ENCODE measurements around the gene SIT1.

DNA sequence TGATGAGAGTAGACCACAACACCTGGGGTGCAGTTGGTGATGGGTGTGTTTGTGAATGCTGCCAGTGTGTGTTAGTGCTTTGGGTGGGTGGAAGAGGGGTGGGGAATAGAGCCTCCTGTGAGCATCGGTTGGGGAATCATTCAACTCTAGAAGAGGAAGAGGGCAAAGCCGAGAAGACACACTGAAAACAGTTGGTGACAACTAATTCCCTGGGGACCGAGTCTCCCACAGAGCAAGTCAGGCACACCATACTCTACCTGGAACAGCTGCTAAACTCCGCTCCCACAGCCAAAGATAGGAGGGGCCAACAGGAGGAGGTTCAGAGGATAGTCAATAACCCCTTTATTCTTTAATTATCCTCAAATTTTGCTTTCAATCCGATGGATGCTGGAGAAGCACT, 15.8 kb upstream of the SIT1 start:
- no peak for TF ChIP-seq POLR2A (IDR thresholded peaks at IDR 0.05; ENCODE audit: low read length)
- no peak for TF ChIP-seq GATA1 (IDR thresholded peaks at IDR 0.05; ENCODE audit: low read depth, low read length)
